Measurements from ENCODE around the gene ARHGEF12. TPM values are rescaled to one million over a fixed set of nuclear protein-coding genes. Genes with fewer than 3 reads are reported as not detected.
A peak's percentile ranks its signal among the peaks of the same experiment; 100 is the strongest.

The ARHGEF12 gene
- polyA plus RNA-seq, 2 of the 4 experiments (the other 2 are of a cell fraction), result 16.7 to 27.2 TPM

GRCh38 chr11:120442031-120442430 is 105.8 kb downstream of the ARHGEF12 start (continued):
- TF ChIP-seq FOXS1 (CRISPR knock-in tag; IDR thresholded peaks at IDR 0.05) (no peak), EHMT2 (IDR thresholded peaks at IDR 0.05; ENCODE audit: low read depth) (no peak), HEYL (CRISPR knock-in tag; IDR thresholded peaks at IDR 0.05) (no peak)

- DNase-seq (ENCODE audit: low read depth in 1 of 2, low spot score in 1 of 2), result no peak
- POLR2A ChIA-PET, result no interaction called here
- Histone ChIP-seq H3K9me3 (no peaks in the 10 kb centered on the region), H3K4me2 (no peak overlapping the region), H3K4me1 (no peaks in the 10 kb centered on the region), H3K4me3 (no peak overlapping the region), H3K27ac (no peak overlapping the region)
- no peak for TF ChIP-seq PHF8 (IDR thresholded peaks at IDR 0.05; ENCODE audit: borderline replicate concordance, low read depth)
- TF ChIP-seq EHF (CRISPR knock-in tag; IDR thresholded peaks at IDR 0.05), result no peak
- TF ChIP-seq NR3C1 (IDR thresholded peaks at IDR 0.05), result no peak
- TF ChIP-seq HES2 (IDR thresholded peaks at IDR 0.05), result no peak
- no peak for TF ChIP-seq HDAC2 (IDR thresholded peaks at IDR 0.05)
- no peak for TF ChIP-seq NFE2L2 (conservative IDR thresholded peaks at IDR 0.05; ENCODE audit: low read length)
- ATAC-seq, result no peak
- FAIRE-seq, result no peak
- CTCF ChIA-PET, result interaction anchor here (0.9 to 1.3 kb wide), 2 partner anchors 15 to 18 kb away, joined by 3 read pairs; no protein-coding TSS in a partner anchor
- 91% methylated on average over 7 of the region's 7 CpGs for WGBS (ENCODE audit: missing lambda C conversion rate)
Measured at GRCh38 chr11:120446802-120447201, 110.6 kb downstream of the ARHGEF12 start.

- no peak for ATAC-seq
Measured at GRCh38 chr11:120448240-120448639, 112.0 kb downstream of the ARHGEF12 start.

GRCh38 chr11:120455487-120455886 is 119.3 kb downstream of the ARHGEF12 start:
- ChIA-PET POLR2A (no interaction called here), CTCF (no interaction called here)
- Histone ChIP-seq H3K4me2 (no peak overlapping the region), H3K4me3 (no peak overlapping the region), H3K4me1 (no peaks in the 10 kb centered on the region), H3K27ac (no peak overlapping the region), H3K9me3 (no peaks in the 10 kb centered on the region)
- TF ChIP-seq ZC3H11A (IDR thresholded peaks at IDR 0.05), result no peak
- TF ChIP-seq REST (IDR thresholded peaks at IDR 0.05), result no peak
- TF ChIP-seq HOXA7 (CRISPR knock-in tag; IDR thresholded peaks at IDR 0.05), result no peak
- TF ChIP-seq JUN (IDR thresholded peaks at IDR 0.05), result no peak
- TF ChIP-seq HOXB5 (CRISPR knock-in tag; IDR thresholded peaks at IDR 0.05), result no peak
- ATAC-seq (no peak), DNase-seq (ENCODE audit: low read depth in 1 of 2, low spot score in 1 of 2) (no peak), FAIRE-seq (no peak)

More at GRCh38 chr11:120448240-120448639, 112.0 kb downstream of the ARHGEF12 start:
- CTCF ChIA-PET, result interaction anchor here (1.1 kb wide), 1 partner anchor 47 kb away, joined by 3 read pairs; no protein-coding TSS in a partner anchor
- Histone ChIP-seq H3K4me1 (no peaks in the 10 kb centered on the region), H3K9me3 (no peaks in the 10 kb centered on the region), H3K4me3 (no peak overlapping the region), H3K4me2 (no peak overlapping the region), H3K27ac (no peak overlapping the region)
- POLR2A ChIA-PET, result no interaction called here
- 88% methylated on average over 3 of the region's 3 CpGs for WGBS (ENCODE audit: missing lambda C conversion rate)
- no peak for DNase-seq (ENCODE audit: low read depth in 1 of 2, low spot score in 1 of 2)
- FAIRE-seq, result no peak
- TF ChIP-seq PBX3 (IDR thresholded peaks at IDR 0.05) (no peak), NPAS2 (CRISPR knock-in tag; IDR thresholded peaks at IDR 0.05; ENCODE audit: borderline replicate concordance) (no peak), TFCP2L1 (CRISPR knock-in tag; IDR thresholded peaks at IDR 0.05) (no peak), MAFK (IDR thresholded peaks at IDR 0.05; ENCODE audit: partially characterized antibody) (peak; percentile 26)
